ENCODE measurements around the gene KCNJ18.
"Not testable (repeated sequence)": the region's sequence is repeated elsewhere in the genome, so short reads cannot be mapped to it uniquely, and the experiment has no call there.

KCNJ18 gene

DNA sequence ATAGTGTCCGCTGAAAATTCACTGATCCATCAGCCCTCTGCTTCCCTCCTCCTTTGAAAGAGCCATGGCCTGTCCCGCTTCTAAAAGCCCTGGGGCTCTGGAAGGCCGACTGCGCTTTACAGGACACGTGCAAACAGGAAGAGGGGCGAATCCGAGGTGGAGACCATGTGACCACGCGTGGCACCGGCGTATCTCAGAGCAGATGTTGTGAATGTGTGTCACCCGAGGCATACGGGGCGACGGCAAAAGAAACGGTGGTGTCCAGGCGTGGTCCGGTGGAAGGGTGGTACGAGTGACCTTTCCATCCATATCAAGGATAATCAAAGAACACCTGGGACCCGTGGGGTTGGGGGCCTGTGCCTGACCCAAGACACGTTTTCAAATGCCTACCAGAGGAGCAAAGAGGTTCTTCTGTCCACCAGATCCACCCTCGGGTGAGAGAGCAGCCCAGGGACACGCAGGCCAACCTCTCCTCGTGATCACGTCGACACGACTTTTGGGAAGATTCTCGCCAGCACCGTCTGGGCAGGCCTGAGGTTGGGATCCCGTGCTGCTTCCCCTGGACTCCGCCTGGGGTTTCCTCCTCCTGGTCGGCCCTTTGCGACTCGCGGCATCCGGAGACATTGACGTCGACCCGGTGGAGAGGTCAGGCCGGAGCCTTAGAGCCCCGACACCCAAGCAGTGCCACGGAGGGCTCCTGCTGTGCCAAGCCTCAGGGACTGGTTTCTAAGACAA lies 7.1 kb upstream of the KCNJ18 start:
- H4K5ac ChIP-seq (ENCODE audit: low read length); H3K27ac ChIP-seq (ENCODE audit: low read depth, low read length); H2BK120ac ChIP-seq (ENCODE audit: low read depth, low read length); H3K4me3 ChIP-seq (ENCODE audit: low read length); H2BK5ac ChIP-seq (ENCODE audit: low read length); H3K56ac ChIP-seq (ENCODE audit: low read length); H3K79me1 ChIP-seq (ENCODE audit: low read length); H3K79me2 ChIP-seq (ENCODE audit: control insufficient read depth, insufficient read depth, low read length); DNase-seq; H3K36me3 ChIP-seq (ENCODE audit: control insufficient read depth, insufficient read depth, low read length); H3K4ac ChIP-seq (ENCODE audit: low read depth, low read length); H3K18ac ChIP-seq (ENCODE audit: low read length); H3K4me2 ChIP-seq (ENCODE audit: low read length); H2BK15ac ChIP-seq (replicated peaks; ENCODE audit: low read depth); H3K4me1 ChIP-seq (ENCODE audit: control insufficient read depth, low read depth, low read length); H3K27me3 ChIP-seq (ENCODE audit: insufficient read depth, low read length, poor library complexity); H3K23ac ChIP-seq (ENCODE audit: low read length); H3K9ac ChIP-seq (ENCODE audit: low read length); H4K8ac ChIP-seq (ENCODE audit: low read depth, low read length); H2AK5ac ChIP-seq (ENCODE audit: low read length): not testable (repeated sequence)
- WGBS (ENCODE audit: extremely low coverage, insufficient coverage, low lambda C conversion rate): no CpG with 5 or more reads among the region's 42 CpGs

DNA sequence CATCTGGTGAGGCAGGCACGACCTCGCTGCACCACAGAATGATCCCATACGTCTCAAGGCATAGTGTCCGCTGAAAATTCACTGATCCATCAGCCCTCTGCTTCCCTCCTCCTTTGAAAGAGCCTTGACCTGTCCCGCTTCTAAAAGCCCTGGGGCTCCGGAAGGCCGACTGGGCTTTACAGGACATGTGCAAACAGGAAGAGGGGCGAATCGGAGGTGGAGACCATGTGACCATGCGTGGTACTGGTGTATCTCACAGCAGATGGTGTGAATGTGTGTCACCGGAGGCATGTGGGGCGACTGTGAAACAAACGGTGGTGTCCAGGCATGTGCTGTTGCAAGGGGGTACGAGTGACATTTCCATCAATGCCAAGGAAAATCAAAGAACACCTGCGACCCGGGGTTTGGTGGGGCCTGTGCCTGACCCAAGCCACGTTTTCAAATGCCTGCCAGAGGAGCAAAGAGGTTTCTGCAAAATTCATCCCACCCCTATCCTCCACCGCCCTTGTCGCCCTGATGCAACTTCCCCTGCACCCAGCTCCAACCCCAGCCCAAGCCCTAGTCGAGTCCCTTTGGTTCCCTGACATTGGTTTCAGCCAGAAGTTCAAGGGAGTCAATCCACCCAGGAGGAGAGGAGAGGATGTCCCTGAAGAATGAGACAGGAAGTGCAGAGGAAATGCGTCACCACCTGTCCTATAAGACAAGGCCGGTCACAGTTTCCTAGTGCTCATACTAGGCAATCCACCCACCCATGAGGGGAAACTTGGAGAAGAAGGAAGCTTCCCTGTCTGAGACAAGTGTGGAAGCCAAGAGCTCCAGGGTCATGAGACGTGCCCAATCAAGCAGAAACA lies 5.9 kb upstream of the KCNJ18 start:
- Histone ChIP-seq H3K23ac (ENCODE audit: low read length) (no peak overlapping the region), H3K79me1 (ENCODE audit: low read length) (no peaks in the 10 kb centered on the region)
- WGBS (ENCODE audit: extremely low coverage, insufficient coverage, low lambda C conversion rate): no CpG with 5 or more reads among the region's 23 CpGs

GRCh38 chr17:21687136-21687953 lies 5.0 kb upstream of the KCNJ18 start:
- no CpG with 5 or more reads among the region's 19 CpGs for WGBS (ENCODE audit: extremely low coverage, insufficient coverage, low lambda C conversion rate)
- no peaks in the 10 kb centered on the region for H3K79me2 ChIP-seq (ENCODE audit: control insufficient read depth, insufficient read depth, low read length)

More for the DNA sequence above, 5.9 kb upstream of the KCNJ18 start:
- Histone ChIP-seq H3K56ac (ENCODE audit: low read length) (no peak overlapping the region), H3K27me3 (ENCODE audit: insufficient read depth, low read length, poor library complexity) (no peaks in the 10 kb centered on the region), H2BK120ac (ENCODE audit: low read depth, low read length) (no peak overlapping the region), H3K79me2 (ENCODE audit: control insufficient read depth, insufficient read depth, low read length) (no peaks in the 10 kb centered on the region), H2AK5ac (ENCODE audit: low read length) (no peak overlapping the region), H3K4me2 (ENCODE audit: low read length) (no peak overlapping the region), H3K4me3 (ENCODE audit: low read length) (no peak overlapping the region), H4K5ac (ENCODE audit: low read length) (no peak overlapping the region), H3K9ac (ENCODE audit: low read length) (no peak overlapping the region), H3K4ac (ENCODE audit: low read depth, low read length) (no peak overlapping the region), H3K36me3 (ENCODE audit: control insufficient read depth, insufficient read depth, low read length) (no peaks in the 10 kb centered on the region), H3K27ac (ENCODE audit: low read depth, low read length) (no peak overlapping the region), H3K4me1 (ENCODE audit: control insufficient read depth, low read depth, low read length) (no peaks in the 10 kb centered on the region), H4K8ac (ENCODE audit: low read depth, low read length) (no peak overlapping the region), H3K18ac (ENCODE audit: low read length) (no peak overlapping the region), H2BK5ac (ENCODE audit: low read length) (no peak overlapping the region), H2BK15ac (replicated peaks; ENCODE audit: low read depth) (no peak overlapping the region)
- DNase-seq: no peak

DNA sequence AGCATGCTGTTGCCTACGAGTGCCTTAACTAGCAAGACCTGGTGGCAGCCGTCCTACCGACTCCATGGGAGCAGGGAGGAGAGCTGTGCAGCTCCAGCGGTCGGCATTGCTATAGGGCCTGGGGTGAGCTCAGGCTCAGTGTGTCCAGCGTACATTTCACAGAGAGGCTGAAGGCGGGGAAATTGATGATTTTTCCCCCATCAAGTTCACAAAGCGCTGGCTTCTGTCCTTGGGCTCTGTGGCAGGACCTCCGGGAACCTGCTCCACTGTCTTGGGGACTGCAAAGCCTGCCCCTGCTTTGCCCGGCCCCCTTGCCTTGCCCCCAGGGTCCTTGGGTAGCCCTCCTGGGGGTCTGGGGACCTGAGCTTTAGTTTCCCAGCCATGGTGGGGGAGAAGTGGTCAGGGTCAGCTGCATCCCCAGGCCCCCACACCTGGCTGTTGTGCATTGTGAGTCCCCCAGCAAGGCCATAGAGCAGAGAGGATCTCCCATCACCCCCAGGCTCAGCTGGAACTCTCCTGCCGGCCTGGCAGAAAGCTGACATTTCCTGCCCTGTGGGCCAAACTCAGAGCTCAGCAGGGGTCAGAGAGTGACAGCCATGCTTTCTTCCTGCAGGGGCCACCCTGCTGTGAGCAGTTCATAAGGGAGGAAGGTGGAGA lies 3.9 kb upstream of the KCNJ18 start:
- no peak overlapping the region for H3K23ac ChIP-seq (ENCODE audit: low read length)
- no peaks in the 10 kb centered on the region for H3K79me2 ChIP-seq (ENCODE audit: control insufficient read depth, insufficient read depth, low read length)
- H3K4me3 ChIP-seq (ENCODE audit: low read length): no peak overlapping the region
- no peaks in the 10 kb centered on the region for H3K36me3 ChIP-seq (ENCODE audit: control insufficient read depth, insufficient read depth, low read length)
- no peaks in the 10 kb centered on the region for H3K4me1 ChIP-seq (ENCODE audit: control insufficient read depth, low read depth, low read length)
- no peak overlapping the region for H3K4me2 ChIP-seq (ENCODE audit: low read length)
- no peak for DNase-seq
- no peak overlapping the region for H3K18ac ChIP-seq (ENCODE audit: low read length)
- H4K5ac ChIP-seq (ENCODE audit: low read length): no peak overlapping the region
- no peak overlapping the region for H2BK120ac ChIP-seq (ENCODE audit: low read depth, low read length)
- H2BK15ac ChIP-seq (replicated peaks; ENCODE audit: low read depth): no peak overlapping the region
- no peak overlapping the region for H3K56ac ChIP-seq (ENCODE audit: low read length)
- H3K4ac ChIP-seq (ENCODE audit: low read depth, low read length): no peak overlapping the region
- H3K9ac ChIP-seq (ENCODE audit: low read length): no peak overlapping the region
- no peak overlapping the region for H2AK5ac ChIP-seq (ENCODE audit: low read length)
- H3K79me1 ChIP-seq (ENCODE audit: low read length): no peaks in the 10 kb centered on the region
- H3K27ac ChIP-seq (ENCODE audit: low read depth, low read length): no peak overlapping the region
- H2BK5ac ChIP-seq (ENCODE audit: low read length): no peak overlapping the region
- H3K27me3 ChIP-seq (ENCODE audit: insufficient read depth, low read length, poor library complexity): no peaks in the 10 kb centered on the region
- no CpG with 5 or more reads among the region's 11 CpGs for WGBS (ENCODE audit: extremely low coverage, insufficient coverage, low lambda C conversion rate)
- no peak overlapping the region for H4K8ac ChIP-seq (ENCODE audit: low read depth, low read length)

More at GRCh38 chr17:21687136-21687953, 5.0 kb upstream of the KCNJ18 start:
- no peak overlapping the region for H3K9ac ChIP-seq (ENCODE audit: low read length)
- H4K8ac ChIP-seq (ENCODE audit: low read depth, low read length): no peak overlapping the region
- H3K4me2 ChIP-seq (ENCODE audit: low read length): no peak overlapping the region
- H3K27ac ChIP-seq (ENCODE audit: low read depth, low read length): no peak overlapping the region
- H3K56ac ChIP-seq (ENCODE audit: low read length): no peak overlapping the region
- no peaks in the 10 kb centered on the region for H3K79me1 ChIP-seq (ENCODE audit: low read length)
- no peak overlapping the region for H3K18ac ChIP-seq (ENCODE audit: low read length)
- no peak overlapping the region for H2AK5ac ChIP-seq (ENCODE audit: low read length)
- H2BK120ac ChIP-seq (ENCODE audit: low read depth, low read length): no peak overlapping the region
- no peak overlapping the region for H2BK15ac ChIP-seq (replicated peaks; ENCODE audit: low read depth)
- H3K23ac ChIP-seq (ENCODE audit: low read length): no peak overlapping the region
- H3K27me3 ChIP-seq (ENCODE audit: insufficient read depth, low read length, poor library complexity): no peaks in the 10 kb centered on the region
- H4K5ac ChIP-seq (ENCODE audit: low read length): no peak overlapping the region
- H3K4me1 ChIP-seq (ENCODE audit: control insufficient read depth, low read depth, low read length): no peaks in the 10 kb centered on the region
- H3K36me3 ChIP-seq (ENCODE audit: control insufficient read depth, insufficient read depth, low read length): no peaks in the 10 kb centered on the region
- H2BK5ac ChIP-seq (ENCODE audit: low read length): no peak overlapping the region
- H3K4me3 ChIP-seq (ENCODE audit: low read length): no peak overlapping the region
- no peak overlapping the region for H3K4ac ChIP-seq (ENCODE audit: low read depth, low read length)
- no peak for DNase-seq

DNA sequence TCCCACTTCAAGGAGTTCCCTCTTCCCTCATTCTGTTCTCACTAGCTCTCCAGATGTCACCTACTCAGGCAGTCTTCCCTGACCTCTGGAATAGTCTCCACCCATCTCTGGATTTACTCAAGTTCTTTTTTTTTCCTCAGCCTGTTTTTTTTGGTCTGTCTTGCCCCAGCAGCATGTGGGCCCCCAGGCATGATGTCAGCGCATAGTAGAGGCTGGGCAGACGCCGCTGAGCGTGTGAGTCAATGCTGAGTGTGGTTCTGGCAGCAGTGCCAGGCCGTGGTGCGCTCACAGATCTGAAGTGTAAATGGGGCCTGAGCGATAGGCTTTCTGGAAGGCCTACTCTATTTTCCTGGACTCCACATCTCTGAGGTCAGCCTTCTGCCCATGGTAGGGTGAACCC lies 2.7 kb upstream of the KCNJ18 start:
- no peaks in the 10 kb centered on the region for H3K79me1 ChIP-seq (ENCODE audit: low read length)
- WGBS (ENCODE audit: extremely low coverage, insufficient coverage, low lambda C conversion rate): no CpG with 5 or more reads among the region's 7 CpGs

More for the DNA sequence above, 2.7 kb upstream of the KCNJ18 start:
- H3K56ac ChIP-seq (ENCODE audit: low read length): no peak overlapping the region
- no peak for DNase-seq
- no peak overlapping the region for H4K8ac ChIP-seq (ENCODE audit: low read depth, low read length)
- no peaks in the 10 kb centered on the region for H3K79me2 ChIP-seq (ENCODE audit: control insufficient read depth, insufficient read depth, low read length)
- no peak overlapping the region for H2BK5ac ChIP-seq (ENCODE audit: low read length)
- H2AK5ac ChIP-seq (ENCODE audit: low read length): no peak overlapping the region
- H3K27me3 ChIP-seq (ENCODE audit: insufficient read depth, low read length, poor library complexity): no peaks in the 10 kb centered on the region
- H4K5ac ChIP-seq (ENCODE audit: low read length): no peak overlapping the region
- no peak overlapping the region for H3K4ac ChIP-seq (ENCODE audit: low read depth, low read length)
- no peak overlapping the region for H3K4me3 ChIP-seq (ENCODE audit: low read length)
- H3K18ac ChIP-seq (ENCODE audit: low read length): no peak overlapping the region
- no peak overlapping the region for H2BK15ac ChIP-seq (replicated peaks; ENCODE audit: low read depth)
- H2BK120ac ChIP-seq (ENCODE audit: low read depth, low read length): no peak overlapping the region
- H3K4me2 ChIP-seq (ENCODE audit: low read length): no peak overlapping the region
- no peak overlapping the region for H3K9ac ChIP-seq (ENCODE audit: low read length)
- H3K27ac ChIP-seq (ENCODE audit: low read depth, low read length): no peak overlapping the region
- no peak overlapping the region for H3K23ac ChIP-seq (ENCODE audit: low read length)
- H3K4me1 ChIP-seq (ENCODE audit: control insufficient read depth, low read depth, low read length): no peaks in the 10 kb centered on the region
- H3K36me3 ChIP-seq (ENCODE audit: control insufficient read depth, insufficient read depth, low read length): no peaks in the 10 kb centered on the region

Measured in mesendoderm (in vitro differentiated cells).